ENCODE results near the gene LMX1B.

LMX1B gene

DNA sequence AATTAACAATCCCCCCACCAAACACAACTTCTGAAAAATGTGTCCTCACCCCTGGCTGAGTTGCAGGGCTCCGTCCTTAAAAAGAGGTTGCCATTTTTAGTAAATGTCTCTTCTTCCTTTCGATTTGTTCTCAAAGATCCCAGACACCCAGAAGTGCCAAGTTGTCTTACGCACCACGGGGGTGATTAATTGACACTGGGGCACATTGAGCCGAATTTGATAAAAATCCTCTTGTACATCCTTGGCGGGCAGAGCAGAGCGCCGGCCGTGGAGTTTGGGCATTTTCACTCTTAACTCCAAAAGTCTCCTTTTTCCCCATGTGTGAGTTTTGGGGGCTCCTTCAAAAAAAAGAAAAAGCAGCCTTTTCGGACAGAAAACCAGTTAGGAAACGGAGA lies 4.5 kb downstream of the LMX1B start:
- Mint-ChIP-seq H3K4me3 (no peak overlapping the region), H3K27ac (no peak overlapping the region), H3K9me3 (no peaks in the 10 kb centered on the region), H3K36me3 (no peaks in the 10 kb centered on the region), H3K27me3 (peaks cover 21% of the 10 kb centered on the region), H3K4me1 (peaks cover 4% of the 10 kb centered on the region)
- DNase-seq (ENCODE audit: low spot score in 2 of 2): no peak
- ATAC-seq (ENCODE audit: low read depth): no peak

DNA sequence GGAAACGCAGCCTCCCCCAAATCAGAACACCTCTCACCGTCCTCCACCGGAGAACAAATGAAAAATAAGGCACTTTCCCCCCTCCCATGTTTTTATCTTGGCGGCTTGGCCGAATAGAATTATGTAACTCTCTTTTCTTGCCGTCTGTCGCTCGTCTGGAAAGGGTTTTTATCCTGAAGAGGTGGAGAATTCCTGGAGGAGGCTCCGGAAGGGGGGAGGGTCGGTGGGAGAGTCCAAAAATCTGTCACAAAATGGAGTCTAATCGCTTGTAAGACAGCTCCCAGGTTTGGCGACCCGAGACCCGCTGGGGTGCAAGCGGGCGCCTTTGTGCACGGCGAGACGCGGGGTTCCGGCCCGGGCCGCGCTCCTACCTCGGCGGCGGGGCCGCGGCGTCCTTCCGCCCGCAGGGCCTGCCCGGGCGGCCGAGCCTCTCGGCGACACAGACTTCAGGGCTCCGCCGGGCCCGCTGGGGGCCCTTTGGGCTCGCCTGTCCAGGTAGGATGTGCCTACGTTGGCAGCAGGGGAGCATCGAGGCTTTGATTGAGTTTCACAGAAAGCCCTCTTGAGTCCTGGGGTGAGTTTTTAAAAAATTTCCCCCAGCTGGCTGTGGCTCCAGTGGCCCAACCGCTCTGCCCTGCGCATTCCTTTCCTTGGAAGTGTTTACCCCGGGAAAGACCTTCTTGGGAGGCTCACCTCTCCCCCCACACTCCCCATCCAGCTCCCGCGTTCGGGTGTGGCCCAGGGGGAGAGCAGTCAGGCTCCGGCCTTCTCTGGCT lies 5.0 kb downstream of the LMX1B start:
- Mint-ChIP-seq H3K9me3 (no peaks in the 10 kb centered on the region), H3K4me1 (peaks cover 4% of the 10 kb centered on the region), H3K27me3 (peaks cover 23% of the 10 kb centered on the region), H3K27ac (no peak overlapping the region), H3K4me3 (no peak overlapping the region), H3K36me3 (no peaks in the 10 kb centered on the region)
- DNase-seq (ENCODE audit: low spot score in 2 of 2) (no peak), ATAC-seq (ENCODE audit: low read depth) (no peak)

DNA sequence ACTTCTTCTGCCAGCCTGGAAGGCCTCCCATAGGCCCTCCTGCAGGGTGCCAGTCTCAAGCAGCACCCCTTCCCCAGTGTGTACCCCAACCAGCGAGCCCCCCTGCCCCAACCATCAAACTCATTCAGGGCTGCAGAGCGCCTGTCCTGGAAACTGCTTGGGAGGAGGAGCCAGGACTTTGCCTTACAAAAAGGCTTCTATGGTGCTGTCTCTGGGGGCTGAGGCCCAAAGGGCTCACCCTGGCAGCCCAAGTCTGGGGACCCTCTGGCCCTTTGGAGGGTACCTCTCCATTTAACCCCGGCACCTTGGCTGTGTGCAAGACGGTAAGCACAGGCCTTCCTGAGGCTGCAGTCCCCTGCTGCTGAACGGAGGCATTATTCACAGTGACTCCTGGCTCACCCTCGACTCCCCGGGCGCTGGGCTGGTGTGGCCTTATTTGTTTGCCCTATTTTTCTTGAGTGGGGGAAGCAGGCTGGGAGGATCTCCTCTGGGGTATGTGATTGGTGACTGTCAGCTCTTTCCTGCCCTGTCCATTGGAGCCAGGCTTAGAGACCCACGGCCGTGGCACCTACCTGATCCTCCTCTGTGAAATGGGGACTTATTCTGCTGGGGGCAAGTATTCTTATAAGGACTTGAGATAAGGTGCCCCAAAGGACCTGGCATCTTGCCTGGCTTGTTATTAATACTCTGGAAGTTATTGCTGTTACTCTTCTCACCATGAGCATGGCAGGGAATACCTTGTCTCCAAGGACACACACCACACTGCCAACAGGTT lies 5.8 kb downstream of the LMX1B start:
- Mint-ChIP-seq H3K27me3 (peaks cover 20% of the 10 kb centered on the region), H3K36me3 (no peaks in the 10 kb centered on the region), H3K27ac (no peak overlapping the region), H3K9me3 (no peaks in the 10 kb centered on the region), H3K4me1 (peaks cover 2% of the 10 kb centered on the region), H3K4me3 (no peak overlapping the region)
- DNase-seq (ENCODE audit: low spot score in 2 of 2): no peak
- no peak for ATAC-seq (ENCODE audit: low read depth)

DNA sequence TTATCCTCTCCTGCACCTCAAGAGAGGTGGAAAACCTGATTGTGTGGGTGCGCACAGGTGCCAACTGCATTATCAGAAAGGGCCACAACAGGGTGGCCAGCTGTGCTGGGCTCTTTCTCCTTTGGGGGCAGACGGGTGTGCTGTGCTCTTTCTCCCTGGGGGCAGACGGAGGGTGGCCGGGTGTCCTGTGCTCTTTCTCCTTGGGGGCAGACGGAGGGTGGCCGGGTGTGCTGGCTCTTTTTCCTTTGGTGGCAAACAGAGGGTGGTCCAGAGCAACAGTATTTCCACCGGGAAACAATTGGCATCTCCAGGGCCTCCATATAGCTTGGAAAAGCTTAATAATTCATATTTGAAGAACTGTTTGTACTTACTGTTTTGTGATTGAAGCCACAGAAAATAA lies 6.8 kb downstream of the LMX1B start:
- H3K27ac Mint-ChIP-seq: no peak overlapping the region
- H3K9me3 Mint-ChIP-seq: no peaks in the 10 kb centered on the region
- H3K4me3 Mint-ChIP-seq: no peak overlapping the region
- ATAC-seq (ENCODE audit: low read depth) (no peak), DNase-seq (ENCODE audit: low spot score in 2 of 2) (no peak)
- H3K36me3 Mint-ChIP-seq: no peaks in the 10 kb centered on the region
- peaks cover 20% of the 10 kb centered on the region for H3K27me3 Mint-ChIP-seq
- H3K4me1 Mint-ChIP-seq: no peaks in the 10 kb centered on the region

DNA sequence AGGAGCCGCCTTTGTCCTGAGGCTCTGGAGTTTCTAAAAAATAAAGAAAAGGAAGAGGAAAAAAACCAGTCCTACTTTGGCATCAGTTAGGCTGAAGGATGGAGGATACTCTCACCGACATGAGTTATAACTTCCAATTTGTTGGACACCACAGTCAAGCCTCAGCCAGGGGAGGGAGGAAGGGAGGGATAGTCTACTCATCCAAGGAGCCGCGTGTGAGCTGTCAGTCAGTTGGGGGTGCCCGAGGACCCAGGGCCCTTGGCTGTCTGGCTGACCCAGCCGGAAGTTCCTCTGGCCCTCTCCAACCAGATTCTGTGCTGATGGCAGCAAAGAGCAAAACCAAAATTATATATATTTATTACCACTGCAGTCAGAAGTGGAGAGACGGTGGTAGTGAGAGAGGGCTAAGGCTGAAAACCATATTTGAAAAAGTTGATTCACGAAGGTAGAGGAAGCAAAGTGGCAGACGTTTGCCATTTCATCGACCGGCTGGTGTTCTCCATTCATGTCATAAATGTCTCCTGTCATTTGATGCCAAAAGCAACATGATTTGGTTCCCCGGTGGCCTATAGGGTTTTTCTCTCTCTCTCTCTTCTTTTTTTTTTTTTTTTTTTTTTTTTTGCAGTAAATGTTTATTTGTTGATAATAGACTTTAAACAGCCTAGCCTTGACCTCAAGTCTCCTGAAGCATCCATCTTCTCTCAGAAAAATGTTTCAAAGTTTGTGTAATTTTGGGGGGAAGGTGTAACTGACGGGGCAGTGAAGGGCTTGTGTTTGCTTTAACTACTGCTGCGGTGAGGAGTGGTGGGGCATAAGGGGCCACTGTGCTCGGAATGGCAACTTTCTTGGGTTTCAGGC lies 7.6 kb downstream of the LMX1B start:
- Mint-ChIP-seq H3K36me3 (no peaks in the 10 kb centered on the region), H3K9me3 (no peaks in the 10 kb centered on the region), H3K4me1 (peaks cover 4% of the 10 kb centered on the region), H3K4me3 (no peak overlapping the region), H3K27ac (no peak overlapping the region), H3K27me3 (peaks cover 22% of the 10 kb centered on the region)
- no peak for ATAC-seq (ENCODE audit: low read depth)
- DNase-seq (ENCODE audit: low spot score in 2 of 2): no peak

DNA sequence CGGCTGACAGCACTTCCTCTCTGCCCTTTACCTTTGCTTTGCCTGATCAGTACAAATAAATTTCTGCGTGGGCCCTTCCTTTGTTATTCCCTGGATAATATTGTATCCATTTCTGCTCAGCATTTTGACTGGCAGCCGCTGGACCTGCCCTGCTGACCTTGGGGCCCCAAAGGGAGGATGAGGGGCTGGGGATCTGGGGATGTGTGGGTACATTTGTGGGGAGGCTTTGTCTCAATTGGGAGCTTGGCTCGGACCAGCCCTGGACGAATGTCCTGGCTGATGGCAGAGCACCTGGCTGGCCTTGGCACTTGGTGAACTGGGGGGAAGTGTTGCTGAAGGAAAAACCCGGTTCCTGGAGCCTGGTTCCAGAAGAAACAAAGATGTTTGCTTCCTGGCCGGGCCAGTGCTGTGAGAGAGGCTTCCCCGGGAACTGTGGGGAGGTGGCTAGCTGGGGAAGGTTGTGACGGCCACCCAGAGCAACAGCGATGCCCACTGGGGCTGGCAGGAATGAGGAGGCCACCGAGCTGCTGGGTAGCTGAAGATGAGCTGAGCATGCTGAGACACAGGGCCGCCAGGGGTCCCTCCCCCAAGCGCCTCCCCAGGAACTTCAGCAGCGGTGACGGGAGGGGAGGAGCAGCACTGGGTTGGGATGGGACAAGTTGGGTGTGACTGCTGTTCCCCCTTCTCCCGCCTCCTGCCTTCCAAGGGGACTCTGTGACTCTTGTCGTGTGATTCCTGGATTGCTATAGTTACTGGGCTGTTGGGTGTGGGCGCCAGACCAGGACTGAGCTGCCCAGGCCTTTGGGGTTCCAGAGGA lies 8.4 kb downstream of the LMX1B start:
- Mint-ChIP-seq H3K36me3 (no peaks in the 10 kb centered on the region), H3K27me3 (peaks cover 22% of the 10 kb centered on the region), H3K4me1 (peaks cover 6% of the 10 kb centered on the region), H3K4me3 (no peak overlapping the region), H3K27ac (no peak overlapping the region), H3K9me3 (no peaks in the 10 kb centered on the region)
- DNase-seq (ENCODE audit: low spot score in 2 of 2): no peak
- ATAC-seq (ENCODE audit: low read depth): no peak

DNA sequence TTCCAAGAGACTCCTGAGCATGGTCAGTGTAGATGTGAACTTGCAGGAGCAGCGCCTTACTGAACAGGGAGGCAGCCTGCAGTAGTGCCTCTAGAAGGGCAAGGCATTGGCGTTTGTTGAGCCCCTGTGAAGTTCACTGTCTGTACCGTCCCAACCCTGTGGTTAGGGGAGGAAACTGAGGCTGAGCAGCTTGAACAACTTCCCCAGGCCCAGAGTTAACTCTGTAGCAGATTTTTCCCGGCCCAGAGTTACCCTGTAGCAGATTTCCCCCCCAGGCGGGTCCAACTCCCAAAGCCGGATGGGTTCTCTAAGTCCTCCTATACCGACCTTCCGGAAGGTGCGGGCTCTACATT lies 9.6 kb downstream of the LMX1B start:
- H3K4me1 Mint-ChIP-seq: peaks cover 6% of the 10 kb centered on the region
- ATAC-seq (ENCODE audit: low read depth): no peak
- H3K27me3 Mint-ChIP-seq: peaks cover 29% of the 10 kb centered on the region
- DNase-seq (ENCODE audit: low spot score in 2 of 2): no peak
- H3K4me3 Mint-ChIP-seq: no peak overlapping the region
- H3K36me3 Mint-ChIP-seq: no peaks in the 10 kb centered on the region
- H3K27ac Mint-ChIP-seq: no peak overlapping the region
- H3K9me3 Mint-ChIP-seq: no peaks in the 10 kb centered on the region

DNA sequence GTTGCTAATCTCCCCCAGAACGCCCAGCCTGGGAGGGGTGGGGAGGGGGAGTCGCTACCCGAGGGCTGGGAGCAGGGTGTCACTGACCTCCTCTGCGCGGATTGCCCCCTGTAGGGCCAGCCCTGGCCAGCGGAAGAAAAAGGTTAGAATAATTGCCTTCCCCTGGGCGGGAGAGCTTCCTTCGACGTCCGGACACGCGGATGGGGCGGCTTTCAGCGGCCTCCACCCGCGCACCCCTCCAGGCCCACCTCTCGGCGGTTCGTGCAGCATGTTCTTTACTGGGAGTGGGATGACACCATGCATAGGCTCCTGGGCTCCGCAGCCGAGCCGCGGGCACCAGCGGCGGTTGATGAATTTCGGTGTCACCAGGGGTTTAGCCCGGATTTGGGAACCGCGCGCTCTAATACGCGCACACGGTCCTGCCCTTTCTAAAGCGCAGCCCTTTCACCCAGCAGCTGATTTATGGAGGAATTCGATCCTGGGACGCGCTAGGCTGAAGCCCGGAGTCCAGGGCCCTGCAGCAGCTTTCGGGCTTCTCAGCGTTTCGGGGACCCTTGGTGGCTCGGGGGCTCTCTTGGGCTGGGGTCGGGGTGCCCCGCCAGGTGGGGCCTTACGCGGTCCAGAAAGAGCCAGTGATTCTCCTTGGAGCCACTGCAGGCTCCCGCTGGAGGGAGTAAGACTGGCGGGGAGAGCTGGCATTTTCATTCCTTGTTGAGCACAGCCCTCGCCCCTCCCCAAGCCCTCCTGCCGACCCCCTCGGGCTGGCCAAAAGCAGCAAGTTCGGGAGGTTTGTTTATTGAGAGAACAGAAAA lies 10.1 kb downstream of the LMX1B start:
- ATAC-seq (ENCODE audit: low read depth) (no peak), DNase-seq (ENCODE audit: low spot score in 2 of 2) (no peak)
- H3K36me3 Mint-ChIP-seq: no peaks in the 10 kb centered on the region
- H3K27ac Mint-ChIP-seq: no peak overlapping the region
- peaks cover 8% of the 10 kb centered on the region for H3K4me1 Mint-ChIP-seq
- no peaks in the 10 kb centered on the region for H3K9me3 Mint-ChIP-seq
- H3K4me3 Mint-ChIP-seq: no peak overlapping the region
- peaks cover 33% of the 10 kb centered on the region for H3K27me3 Mint-ChIP-seq

DNA sequence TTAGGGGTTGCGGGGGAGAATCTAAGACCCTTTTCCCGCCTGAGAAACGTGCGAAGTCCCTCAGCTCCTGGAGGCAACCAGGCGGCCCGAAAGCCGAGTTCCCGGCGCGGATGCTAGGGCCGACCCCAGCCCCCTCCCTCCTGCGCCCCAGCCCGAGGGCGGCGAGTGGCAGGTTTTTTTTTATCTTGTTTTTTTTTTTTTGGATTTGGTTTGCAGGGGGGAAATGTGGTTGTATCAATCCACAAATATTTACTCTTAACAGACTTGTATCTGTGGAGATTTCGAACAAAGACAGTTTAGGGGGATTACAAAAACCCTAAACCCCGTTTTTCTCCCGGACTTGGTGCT lies 10.7 kb downstream of the LMX1B start:
- Mint-ChIP-seq H3K36me3 (no peaks in the 10 kb centered on the region), H3K27ac (no peak overlapping the region), H3K27me3 (peaks cover 36% of the 10 kb centered on the region), H3K4me1 (peaks cover 11% of the 10 kb centered on the region), H3K9me3 (no peaks in the 10 kb centered on the region), H3K4me3 (no peak overlapping the region)
- no peak for ATAC-seq (ENCODE audit: low read depth)
- no peak for DNase-seq (ENCODE audit: low spot score in 2 of 2)

DNA sequence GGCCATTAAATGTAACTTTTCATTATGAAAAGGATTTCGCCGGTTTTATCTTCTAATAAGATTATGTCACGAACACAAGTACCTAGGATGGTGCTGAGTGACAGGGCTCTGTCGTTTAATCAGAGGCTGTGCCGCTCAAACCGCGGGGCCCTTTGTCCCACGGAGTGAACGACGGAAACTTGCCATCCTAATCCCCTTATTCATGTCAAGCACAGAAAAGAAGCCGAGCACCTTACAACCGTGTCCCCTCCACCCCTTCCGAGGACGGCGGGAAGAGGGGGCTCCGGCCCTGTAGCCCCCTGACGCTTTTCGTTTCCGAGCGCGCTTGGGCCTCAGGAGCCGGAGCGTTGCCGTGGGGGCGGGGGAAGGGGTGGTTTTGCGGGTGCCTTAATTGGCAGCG lies 11.2 kb downstream of the LMX1B start:
- Mint-ChIP-seq H3K4me1 (peaks cover 11% of the 10 kb centered on the region), H3K36me3 (no peaks in the 10 kb centered on the region), H3K27ac (no peak overlapping the region), H3K9me3 (no peaks in the 10 kb centered on the region), H3K4me3 (peak overlapping the region; percentile 32), H3K27me3 (peaks cover 36% of the 10 kb centered on the region)
- DNase-seq (ENCODE audit: low spot score in 2 of 2) (no peak), ATAC-seq (ENCODE audit: low read depth) (no peak)

DNA sequence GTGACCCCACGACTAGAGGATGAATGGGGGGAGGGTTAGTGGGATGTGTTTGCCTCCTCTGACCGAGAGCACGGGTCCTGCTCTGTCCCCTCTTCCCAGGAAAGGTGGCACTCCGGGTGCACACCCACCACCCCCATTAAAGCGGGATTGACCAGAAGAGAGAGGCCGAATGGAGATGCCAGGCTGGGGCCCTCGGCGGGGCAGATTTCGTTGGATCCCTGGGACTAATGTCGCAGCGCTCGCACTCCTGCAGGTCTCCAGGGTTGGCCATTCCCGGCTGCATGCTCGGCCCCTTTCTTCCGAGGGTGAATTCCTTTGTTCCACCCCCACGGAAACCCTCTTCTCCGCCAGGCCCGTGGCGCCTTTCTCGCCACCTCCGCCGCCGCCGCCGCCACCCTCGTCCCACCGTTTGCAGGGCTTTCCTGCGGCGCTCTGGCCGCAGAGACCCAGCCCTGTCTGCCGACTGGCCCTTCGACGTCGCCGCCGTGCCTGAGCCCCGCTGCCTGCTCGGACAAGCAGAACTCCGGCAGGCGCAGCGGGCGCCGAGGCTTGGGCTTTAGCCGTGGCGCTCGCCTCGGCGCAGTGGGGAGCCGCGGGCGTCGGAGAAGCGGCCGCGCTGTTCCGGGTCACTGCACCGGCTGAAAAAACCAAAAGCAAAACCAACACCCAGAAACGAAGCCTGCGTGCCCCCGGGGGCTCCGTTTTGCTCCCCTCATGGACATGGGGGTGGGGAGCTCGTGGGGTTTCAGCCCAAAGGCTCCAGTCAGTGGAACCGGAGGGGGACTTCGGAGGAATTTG lies 11.8 kb downstream of the LMX1B start:
- H3K4me1 Mint-ChIP-seq: peaks cover 14% of the 10 kb centered on the region
- H3K27ac Mint-ChIP-seq: no peak overlapping the region
- peaks cover 38% of the 10 kb centered on the region for H3K27me3 Mint-ChIP-seq
- ATAC-seq (ENCODE audit: low read depth): no peak
- no peaks in the 10 kb centered on the region for H3K9me3 Mint-ChIP-seq
- no peaks in the 10 kb centered on the region for H3K36me3 Mint-ChIP-seq
- peak overlapping the region; percentile 75 for H3K4me3 Mint-ChIP-seq
- no peak for DNase-seq (ENCODE audit: low spot score in 2 of 2)

DNA sequence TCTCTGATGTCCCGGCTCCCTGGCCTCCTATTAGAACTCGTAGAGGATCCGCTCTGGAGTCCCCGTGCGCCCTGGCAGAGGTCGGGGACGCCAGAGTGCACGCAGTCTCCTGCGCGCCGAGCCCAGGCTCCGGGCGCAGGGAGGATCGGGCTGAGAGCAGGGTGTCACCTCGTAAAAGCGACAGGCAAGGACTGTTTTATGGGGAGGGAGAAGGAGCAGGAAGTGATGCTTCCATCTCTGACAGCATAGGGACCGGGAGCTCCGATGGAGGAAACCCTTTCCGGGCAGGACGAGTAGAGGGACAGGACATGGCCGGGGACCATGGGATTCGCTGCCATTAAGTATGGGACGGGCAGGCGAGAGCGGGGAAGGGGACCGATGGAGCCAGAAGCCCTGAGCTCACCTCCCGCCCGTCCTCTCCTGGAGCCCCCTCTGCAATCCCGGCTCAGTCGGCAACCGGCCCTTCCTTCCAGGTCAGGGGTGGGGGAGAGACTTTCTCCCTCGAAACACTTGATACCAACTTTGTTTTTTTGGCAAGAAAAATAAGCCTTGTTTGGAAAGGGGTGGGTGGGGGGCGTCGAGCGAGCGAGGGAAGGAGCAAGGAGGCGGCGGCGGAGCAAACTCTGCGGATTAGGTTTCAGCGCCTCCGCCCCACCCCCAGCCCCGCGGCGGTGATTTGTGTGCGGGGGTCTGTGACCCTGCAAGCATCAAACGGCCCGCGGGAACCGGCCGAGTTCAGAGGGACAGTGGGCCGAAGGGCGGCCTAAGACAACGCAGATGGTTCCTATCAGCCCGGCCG lies 12.6 kb downstream of the LMX1B start:
- no peak for ATAC-seq (ENCODE audit: low read depth)
- Mint-ChIP-seq H3K4me1 (peaks cover 15% of the 10 kb centered on the region), H3K4me3 (peak overlapping the region; percentile 75)

More for the DNA sequence above, 12.6 kb downstream of the LMX1B start:
- Mint-ChIP-seq H3K27me3 (peaks cover 37% of the 10 kb centered on the region), H3K9me3 (no peaks in the 10 kb centered on the region), H3K27ac (no peak overlapping the region), H3K36me3 (no peaks in the 10 kb centered on the region)
- no peak for DNase-seq (ENCODE audit: low spot score in 2 of 2)

All from memory B cell (primary cell).